GM18951 (cell line): ENCODE measurements around the gene MEF2A.
"Not testable (repeated sequence)": the region's sequence is repeated elsewhere in the genome, so short reads cannot be mapped to it uniquely, and the experiment has no call there.

Experiments used
- POLR2A ChIP-seq: IDR thresholded peaks from 4 replicates; pipeline ENCODE4 v1.6.1; 2011; ENCODE audit warnings: mild to moderate bottlenecking; ENCODE audit not compliant: insufficient read length, insufficient read depth; ENCODE audit errors: extremely low read depth
- in situ Hi-C: fragments of 300-500 bp; cut with MboI; formaldehyde crosslinking; loops from one replicate; pipeline ENCODE4 v1.12.0; 2022; ENCODE audit warnings: low sequenced_read_pairs, mixed read lengths, inconsistent platforms; ENCODE audit not compliant: unreplicated experiment

MEF2A gene

DNA sequence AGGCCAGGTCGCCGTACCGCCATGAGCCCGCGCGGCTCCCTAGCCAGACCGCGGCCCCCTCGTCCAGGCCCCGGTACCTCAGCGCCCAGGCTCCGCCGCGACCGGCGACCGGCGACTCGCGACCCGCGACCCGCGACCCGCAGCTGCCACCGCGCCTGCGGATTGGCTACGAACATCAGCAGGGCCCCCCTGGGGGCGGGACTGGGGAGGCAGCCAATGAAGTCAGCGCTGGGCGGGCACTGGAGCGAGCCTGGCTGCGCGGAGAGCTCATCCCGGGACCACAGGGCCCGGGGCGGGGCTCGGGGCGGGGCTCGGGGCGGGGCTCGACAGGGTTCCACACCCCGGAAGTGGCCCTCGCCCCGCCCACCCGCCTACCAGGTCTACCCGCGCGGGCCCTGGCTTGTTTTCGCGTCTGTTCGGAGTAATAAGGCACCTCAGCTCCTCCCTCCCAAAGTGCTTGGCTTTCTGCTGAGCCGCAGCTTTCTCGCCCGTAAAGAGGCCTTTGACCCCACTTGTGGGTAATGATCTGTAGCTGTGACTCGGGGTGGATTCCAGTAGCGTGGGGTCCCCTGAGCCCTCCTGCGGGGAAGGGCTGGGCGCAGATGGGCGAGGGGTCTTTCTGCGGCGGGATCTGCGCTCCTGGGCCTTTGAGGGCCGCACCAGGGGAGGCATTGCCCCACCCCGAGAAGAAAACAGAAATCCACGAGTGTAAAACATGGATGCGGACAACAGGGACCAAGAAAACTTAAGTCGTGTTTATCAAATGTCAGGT, 167.7 kb downstream of the MEF2A start, which contains the start of gene LYSMD4:
Gene LYSMD4, minus strand, starts transcription at position 170 of the 772 bp plus-strand sequence. CDS start 1,438 bp downstream, outside the sequence.
- in situ Hi-C loops, result no loop called here
- TF ChIP-seq POLR2A, result peak; percentile 70

GRCh38 chr15:99734040-99734291, 168.2 kb downstream of the MEF2A start:
- in situ Hi-C loops, result not testable (repeated sequence)

- TF ChIP-seq POLR2A, result no peak
These were observed 168.8 kb downstream of the MEF2A start for GRCh38 chr15:99734575-99734974.

GRCh38 chr15:99735868-99736267, 170.1 kb downstream of the MEF2A start:
- in situ Hi-C loops, result no loop called here
- TF ChIP-seq POLR2A, result no peak

More at GRCh38 chr15:99734575-99734974, 168.8 kb downstream of the MEF2A start:
- in situ Hi-C loops, result no loop called here

- in situ Hi-C loops, result no loop called here
- TF ChIP-seq POLR2A, result no peak
These were observed 170.9 kb downstream of the MEF2A start for GRCh38 chr15:99736702-99737101.

GRCh38 chr15:99738021-99738847, 172.4 kb downstream of the MEF2A start:
- in situ Hi-C loops, result no loop called here
- no peak for TF ChIP-seq POLR2A

DNA sequence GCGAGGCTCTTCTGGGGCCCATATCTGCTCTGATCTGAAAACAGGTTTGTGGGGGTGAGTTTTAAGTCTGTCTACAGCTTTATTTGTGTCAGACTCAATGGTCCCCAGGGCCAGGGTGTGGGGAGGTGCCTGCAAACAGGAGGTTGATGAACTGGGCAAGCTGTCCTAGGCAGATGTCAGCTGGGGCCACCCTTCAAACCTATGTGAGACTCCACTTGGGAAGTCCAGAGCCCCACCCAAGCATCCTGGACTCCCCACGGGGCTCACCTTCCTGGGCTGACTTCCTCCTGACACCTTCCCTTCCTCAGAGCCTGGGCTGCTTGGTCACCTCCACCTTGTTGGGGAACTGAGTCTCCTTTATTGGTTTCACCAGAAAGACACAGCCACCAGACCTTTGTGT, 176.1 kb downstream of the MEF2A start:
- in situ Hi-C loops, result no loop called here

GRCh38 chr15:99744142-99744541, 178.4 kb downstream of the MEF2A start:
- in situ Hi-C loops, result no loop called here
- no peak for TF ChIP-seq POLR2A

More for the DNA sequence above, 176.1 kb downstream of the MEF2A start:
- no peak for TF ChIP-seq POLR2A

- TF ChIP-seq POLR2A, result no peak
- in situ Hi-C loops, result no loop called here
These were observed 179.7 kb downstream of the MEF2A start for GRCh38 chr15:99745370-99746086.

DNA sequence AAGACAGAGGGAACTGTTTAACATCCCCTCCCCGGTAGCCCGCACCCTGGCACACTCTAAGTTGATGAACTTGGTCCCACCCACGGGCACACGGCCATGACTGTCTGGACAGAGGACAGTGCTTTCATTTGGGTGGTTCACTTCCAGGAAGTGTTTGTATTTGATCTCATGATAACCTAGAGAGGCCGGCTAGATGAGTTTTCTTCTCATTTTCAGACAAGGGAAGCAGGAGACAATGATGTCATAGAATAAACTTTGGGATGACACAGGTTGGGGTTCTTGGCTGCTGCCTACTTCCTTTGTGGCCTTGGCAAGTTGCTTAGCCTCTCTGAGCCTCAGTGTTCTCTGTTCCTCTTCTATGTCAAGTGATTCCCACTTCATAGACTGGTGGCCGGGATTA, 183.6 kb downstream of the MEF2A start:
- no peak for TF ChIP-seq POLR2A
- in situ Hi-C loops, result no loop called here

DNA sequence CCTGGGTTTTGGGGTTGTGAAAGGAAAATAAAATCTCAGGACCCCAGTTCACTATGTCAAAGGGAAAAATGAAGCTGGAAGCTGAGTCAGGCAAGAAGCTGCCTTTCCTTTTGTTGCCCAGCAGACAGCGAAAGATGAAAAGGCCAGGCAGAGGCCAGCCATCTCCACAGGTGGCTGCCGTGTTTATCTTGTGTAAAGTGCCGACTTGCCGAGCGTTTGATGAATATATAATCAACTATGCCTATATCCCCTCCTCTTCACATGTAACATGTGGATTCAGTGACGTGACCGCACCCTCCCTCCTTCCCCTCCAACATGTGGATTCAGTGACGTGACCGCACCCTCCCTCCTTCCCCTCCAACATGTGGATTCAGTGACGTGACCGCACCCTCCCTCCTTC, 184.5 kb downstream of the MEF2A start:
- in situ Hi-C loops, result not testable (repeated sequence)

- in situ Hi-C loops, result no loop called here
- no peak for TF ChIP-seq POLR2A
These were observed 186.8 kb downstream of the MEF2A start for GRCh38 chr15:99752556-99752955.

- no peak for TF ChIP-seq POLR2A
- in situ Hi-C loops, result no loop called here
These were observed 187.3 kb downstream of the MEF2A start for GRCh38 chr15:99753066-99753465.

DNA sequence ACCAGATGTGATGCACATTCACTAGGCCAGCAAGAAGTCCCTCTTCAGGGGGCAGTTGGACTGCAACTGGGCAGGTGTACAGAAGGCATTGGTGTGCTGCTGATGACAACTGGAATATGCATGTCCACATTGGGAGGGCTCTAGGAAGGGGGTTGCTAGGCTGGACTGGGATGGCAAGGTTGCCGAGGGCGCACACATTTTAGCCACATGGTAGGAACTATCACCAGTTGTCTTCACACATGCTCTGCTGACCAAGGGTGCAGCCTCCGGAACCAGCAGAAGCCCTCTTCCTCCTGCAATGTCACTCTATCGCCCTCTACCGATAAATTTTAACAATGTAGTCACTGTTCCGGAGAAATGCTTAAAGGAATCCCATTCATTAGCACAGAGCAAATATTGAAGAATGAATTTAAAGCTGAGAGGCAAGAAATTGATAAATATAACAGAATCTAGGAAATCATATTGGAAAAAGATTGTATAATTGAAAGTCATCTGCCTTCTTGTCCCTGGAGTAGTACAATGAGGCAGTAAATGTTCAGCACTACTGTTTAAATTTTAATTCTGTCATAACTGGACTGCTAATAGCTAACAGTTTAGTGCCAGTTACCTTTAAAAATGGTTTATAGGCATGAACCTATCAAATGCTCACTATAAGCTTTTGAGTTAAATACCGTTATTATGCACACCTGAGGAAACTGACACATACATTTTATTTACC, 190.1 kb downstream of the MEF2A start:
- TF ChIP-seq POLR2A, result no peak
- in situ Hi-C loops, result no loop called here
